Large intestine (tissue), 3 donors: ENCODE results near the gene PMP22. TPM values are rescaled to one million over a fixed set of nuclear protein-coding genes. Genes with fewer than 3 reads are reported as not detected.

Experiments used
- DNase-seq, 2 donors: peaks; one replicate each; pipeline versions ENCODE4 v3.0.0 to v3.0.0-alpha.2; 2013
- H3K27ac ChIP-seq: one replicate; pipeline ENCODE4 v1.5.1; 2013; ENCODE audit warnings: low read length
- H3K27me3 ChIP-seq: 2 replicates; pipeline ENCODE4 v1.6.1; 2013; ENCODE audit warnings: low read length; ENCODE audit not compliant: control insufficient read depth, insufficient read depth
- H3K36me3 ChIP-seq: 2 replicates; pipeline ENCODE4 v1.6.1; 2013; ENCODE audit warnings: low read length; ENCODE audit not compliant: control insufficient read depth, insufficient read depth
- H3K4me1 ChIP-seq: one replicate; pipeline ENCODE4 v1.6.1; 2013; ENCODE audit warnings: low read length; ENCODE audit not compliant: control insufficient read depth, insufficient read depth
- H3K4me3 ChIP-seq: one replicate; pipeline ENCODE4 v1.5.1; 2013; ENCODE audit warnings: low read length
- H3K9me3 ChIP-seq: one replicate; pipeline ENCODE4 v1.6.1; 2013; ENCODE audit warnings: mild to moderate bottlenecking, low read depth, low read length, moderate library complexity; ENCODE audit not compliant: control insufficient read depth
- WGBS: methylation state at CpG from one replicate; pipeline ENCODE4 v1.1.5; 2013; ENCODE audit warnings: low lambda C conversion rate; ENCODE audit not compliant: insufficient coverage; 5-methylcytosine and 5-hydroxymethylcytosine counted together
- polyA plus RNA-seq: library from polyadenylated mRNA; unstranded; fragments of 120-200 nt; gene quantifications from one replicate; pipeline ENCODE4 v1.2.1, GENCODE V29; 2013

The PMP22 gene
- polyA plus RNA-seq, 1 donor = 74.0 TPM

DNA sequence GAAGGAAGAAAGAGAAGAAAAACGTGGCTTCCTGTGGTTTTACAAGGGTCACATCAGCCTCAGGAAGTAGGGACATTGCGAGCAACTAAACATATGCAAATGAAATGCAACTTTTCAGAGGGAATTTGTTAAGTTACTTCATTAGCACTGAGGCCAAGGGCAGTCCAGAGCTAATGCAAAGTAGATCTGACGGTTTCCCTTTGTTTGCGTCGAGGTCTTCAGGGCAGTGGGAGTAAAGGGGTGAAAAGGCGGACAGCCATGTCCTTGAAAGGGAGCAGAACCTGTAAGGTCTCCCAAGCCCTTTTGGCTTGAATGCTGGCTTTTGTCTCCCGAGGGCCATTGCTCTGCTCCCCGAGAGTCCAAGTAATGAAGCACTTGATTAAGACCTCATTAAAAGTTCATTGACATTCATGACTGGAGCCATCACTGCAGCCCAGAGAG, 85.0 kb downstream of the PMP22 start:
- no peaks in the 10 kb centered on the region for H3K9me3 ChIP-seq
- WGBS = 0% methylated on average over 1 of the region's 8 CpGs
- DNase-seq = no peak

More for the DNA sequence above, 85.0 kb downstream of the PMP22 start:
- Histone ChIP-seq H3K27me3 (no peaks in the 10 kb centered on the region), H3K36me3 (no peaks in the 10 kb centered on the region), H3K4me3 (no peak overlapping the region), H3K27ac (no peak overlapping the region), H3K4me1 (no peaks in the 10 kb centered on the region)

Other genes with a start within 250 kb of the PMP22 start
- 1.0 TPM for gene TEKT3, start 76.3 kb upstream of the PMP22 start, polyA plus RNA-seq
- 29.3 TPM for gene CDRT4, start 202.3 kb upstream of the PMP22 start, polyA plus RNA-seq